HepG2 (cell line): Measurements from ENCODE around the gene ANKS1A. TPM values are rescaled to one million over a fixed set of nuclear protein-coding genes. Genes with fewer than 3 reads are reported as not detected.
A peak's percentile ranks its signal among the peaks of the same experiment; 100 is the strongest.

ENCODE experiments used
- ARNTL ChIP-seq: sonication (generic); formaldehyde crosslinking; IDR thresholded peaks from 2 replicates; pipeline ENCODE4 v1.4.0; 2020; ENCODE audit warnings: mild to moderate bottlenecking, missing genetic modification reagents
- ATF7 ChIP-seq, 2 experiments: fragments of 450-650 bp in 1 of 2; sonication (generic) in 1 of 2; formaldehyde crosslinking in 1 of 2; IDR thresholded peaks; 2 replicates each; pipeline versions ENCODE4 v1.4.0 to v1.6.1; 2016 to 2020; ENCODE audit warnings: antibody characterized with exemption in 1 of 2, mild to moderate bottlenecking in 1 of 2, missing genetic modification reagents in 1 of 2
- BHLHE40 ChIP-seq: IDR thresholded peaks from 2 replicates; pipeline ENCODE4 v1.6.1; 2011; ENCODE audit warnings: low read length, improper control_type of control experiment
- GTF2F1 ChIP-seq: fragments of 150-350 bp; IDR thresholded peaks from 2 replicates; pipeline ENCODE4 v1.6.1; 2014; ENCODE audit warnings: low read length
- MED1 ChIP-seq: sonication (generic); formaldehyde crosslinking; IDR thresholded peaks from 2 replicates; pipeline ENCODE4 v1.4.0; 2020; ENCODE audit warnings: missing genetic modification reagents
- MTA1 ChIP-seq: sonication (generic); formaldehyde crosslinking; IDR thresholded peaks from 2 replicates; pipeline ENCODE4 v1.4.0; 2020; ENCODE audit warnings: missing genetic modification reagents, mild to moderate bottlenecking, borderline replicate concordance
- SP5 ChIP-seq: IDR thresholded peaks from 2 replicates; pipeline ENCODE4 v1.6.1; 2016; ENCODE audit warnings: low read depth, borderline replicate concordance
- SYNCRIP ChIP-seq: fragments of 200-400 bp; formaldehyde crosslinking; IDR thresholded peaks from 2 replicates; pipeline ENCODE4 v1.6.1; 2018; ENCODE audit warnings: mild to moderate bottlenecking, low read depth, low read length; ENCODE audit not compliant: insufficient read depth
- ZNF264 ChIP-seq: sonication (generic); formaldehyde crosslinking; IDR thresholded peaks from 2 replicates; pipeline ENCODE4 v1.4.0; 2020; ENCODE audit warnings: missing genetic modification reagents
- ZNF850 ChIP-seq: sonication (generic); formaldehyde crosslinking; conservative IDR thresholded peaks from 2 replicates; pipeline ENCODE4 v1.9.0; 2021; ENCODE audit warnings: mild to moderate bottlenecking, missing genetic modification reagents
- polyA plus RNA-seq, 8 experiments: library from polyadenylated mRNA; depleted of rRNA in 3 of 8; stranded (reverse) in 7 of 8; unstranded in 1 of 8; fragments of >200 nt; fragmentation: Illumina TruSeq in 4 of 8; extraction: Trizol in 4 of 8; gene quantifications; 2 replicates each; pipeline versions ENCODE4 v1.2.1 to v1.2.3, GENCODE V29; 2011 to 2016; ENCODE audit warnings: low read depth in 4 of 8, missing spikeins in 1 of 8, mixed read lengths in 1 of 8; ENCODE audit not compliant: insufficient read depth in 1 of 8
- total RNA-seq, 5 experiments: library from RNA; depleted of rRNA; stranded (reverse); fragments of >200 nt; fragmentation: Illumina TruSeq; extraction: Trizol; gene quantifications; 2 replicates each; pipeline ENCODE4 v1.2.3, GENCODE V29; 2016; ENCODE audit warnings: low read depth in 1 of 5
- TF ChIP-seq, protein P1 (sequence below): IDR thresholded peaks from 2 replicates; pipeline ENCODE4 v1.6.1; 2012; ENCODE audit warnings: low read length, improper control_type of control experiment
- TF ChIP-seq, protein P2 (sequence below): sonication (generic); formaldehyde crosslinking; IDR thresholded peaks from 2 replicates; pipeline ENCODE4 v1.8.1; 2023; ENCODE audit warnings: mild to moderate bottlenecking, missing genetic modification reagents
- TF ChIP-seq, protein P3 (sequence below): sonication (generic); formaldehyde crosslinking; IDR thresholded peaks from 2 replicates; pipeline ENCODE4 v1.8.0; 2022; ENCODE audit warnings: low read depth, missing genetic modification reagents
- TF ChIP-seq, protein P4 (sequence below): sonication (generic); formaldehyde crosslinking; IDR thresholded peaks from 2 replicates; pipeline ENCODE4 v1.5.0; 2020; ENCODE audit warnings: missing genetic modification reagents

Gene ANKS1A
- total and polyA plus RNA-seq, 2 of the 13 experiments (the other 11 are each of a cell fraction or from before 2014, with no cell fraction given), result 7.2 to 15.1 TPM

DNA sequence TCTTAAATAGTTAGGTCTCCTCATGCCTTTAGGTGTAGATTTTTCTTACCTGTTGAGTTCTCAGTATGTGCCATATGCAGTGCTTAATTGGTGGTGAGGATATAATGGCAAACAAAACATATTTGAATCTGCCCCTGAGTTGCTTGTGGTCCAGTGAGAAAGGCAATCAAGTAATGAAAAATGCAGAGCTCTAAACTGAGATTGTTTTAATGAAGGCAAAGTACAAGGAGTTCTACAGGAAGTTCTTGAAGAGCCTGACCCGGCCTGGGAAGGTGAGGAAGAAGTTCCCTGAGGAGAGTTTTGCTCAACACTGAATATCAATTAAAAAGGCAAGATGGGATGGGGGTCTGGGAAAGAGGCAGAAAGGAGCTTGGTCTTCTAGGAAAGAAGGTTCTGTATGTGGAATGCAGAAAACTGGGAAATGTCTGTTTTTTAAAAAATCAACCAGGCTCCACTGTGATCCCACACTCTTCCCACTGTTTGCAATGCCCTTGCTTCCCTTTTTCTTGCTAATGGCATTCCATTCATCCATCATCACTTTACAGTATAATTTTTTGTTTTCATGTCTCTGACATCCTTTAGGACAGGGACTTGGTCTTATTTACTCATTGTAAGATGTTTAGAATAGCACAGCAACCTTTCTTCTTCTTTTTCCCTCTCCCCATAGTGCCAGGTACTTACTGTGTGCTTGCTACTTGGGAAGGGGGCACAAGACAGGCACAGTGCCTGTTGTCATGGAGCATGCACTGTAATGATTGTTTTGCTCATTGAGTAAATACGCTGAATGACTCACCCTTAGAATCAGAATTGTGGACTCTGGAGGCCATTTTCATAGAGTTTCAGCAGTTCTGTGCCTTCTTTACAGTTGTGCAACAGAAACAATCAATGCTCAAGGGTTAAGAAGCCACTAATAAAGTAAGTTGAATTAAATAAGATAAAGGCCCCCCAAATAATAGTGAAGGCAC lies 64.3 kb downstream of the ANKS1A start (continued):
- TF ChIP-seq, protein P1, sequence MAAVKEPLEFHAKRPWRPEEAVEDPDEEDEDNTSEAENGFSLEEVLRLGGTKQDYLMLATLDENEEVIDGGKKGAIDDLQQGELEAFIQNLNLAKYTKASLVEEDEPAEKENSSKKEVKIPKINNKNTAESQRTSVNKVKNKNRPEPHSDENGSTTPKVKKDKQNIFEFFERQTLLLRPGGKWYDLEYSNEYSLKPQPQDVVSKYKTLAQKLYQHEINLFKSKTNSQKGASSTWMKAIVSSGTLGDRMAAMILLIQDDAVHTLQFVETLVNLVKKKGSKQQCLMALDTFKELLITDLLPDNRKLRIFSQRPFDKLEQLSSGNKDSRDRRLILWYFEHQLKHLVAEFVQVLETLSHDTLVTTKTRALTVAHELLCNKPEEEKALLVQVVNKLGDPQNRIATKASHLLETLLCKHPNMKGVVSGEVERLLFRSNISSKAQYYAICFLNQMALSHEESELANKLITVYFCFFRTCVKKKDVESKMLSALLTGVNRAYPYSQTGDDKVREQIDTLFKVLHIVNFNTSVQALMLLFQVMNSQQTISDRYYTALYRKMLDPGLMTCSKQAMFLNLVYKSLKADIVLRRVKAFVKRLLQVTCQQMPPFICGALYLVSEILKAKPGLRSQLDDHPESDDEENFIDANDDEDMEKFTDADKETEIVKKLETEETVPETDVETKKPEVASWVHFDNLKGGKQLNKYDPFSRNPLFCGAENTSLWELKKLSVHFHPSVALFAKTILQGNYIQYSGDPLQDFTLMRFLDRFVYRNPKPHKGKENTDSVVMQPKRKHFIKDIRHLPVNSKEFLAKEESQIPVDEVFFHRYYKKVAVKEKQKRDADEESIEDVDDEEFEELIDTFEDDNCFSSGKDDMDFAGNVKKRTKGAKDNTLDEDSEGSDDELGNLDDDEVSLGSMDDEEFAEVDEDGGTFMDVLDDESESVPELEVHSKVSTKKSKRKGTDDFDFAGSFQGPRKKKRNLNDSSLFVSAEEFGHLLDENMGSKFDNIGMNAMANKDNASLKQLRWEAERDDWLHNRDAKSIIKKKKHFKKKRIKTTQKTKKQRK, result no peak
- TF ChIP-seq MTA1 (CRISPR knock-in tag), result no peak
- TF ChIP-seq ARNTL, result no peak
- no peak for TF ChIP-seq SP5 (CRISPR knock-in tag)
- no peak for TF ChIP-seq SYNCRIP
- peak; percentile 81 for TF ChIP-seq ZNF264 (CRISPR knock-in tag)
- peak; percentile 76 for TF ChIP-seq MED1 (CRISPR knock-in tag)
- TF ChIP-seq, protein P2, sequence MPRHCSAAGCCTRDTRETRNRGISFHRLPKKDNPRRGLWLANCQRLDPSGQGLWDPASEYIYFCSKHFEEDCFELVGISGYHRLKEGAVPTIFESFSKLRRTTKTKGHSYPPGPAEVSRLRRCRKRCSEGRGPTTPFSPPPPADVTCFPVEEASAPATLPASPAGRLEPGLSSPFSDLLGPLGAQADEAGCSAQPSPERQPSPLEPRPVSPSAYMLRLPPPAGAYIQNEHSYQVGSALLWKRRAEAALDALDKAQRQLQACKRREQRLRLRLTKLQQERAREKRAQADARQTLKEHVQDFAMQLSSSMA (CRISPR knock-in tag), result 0 out of 2 replicates have a peak, but pooled peaks have one; percentile 57
- peak; percentile 71 for TF ChIP-seq BHLHE40
- TF ChIP-seq, protein P3, sequence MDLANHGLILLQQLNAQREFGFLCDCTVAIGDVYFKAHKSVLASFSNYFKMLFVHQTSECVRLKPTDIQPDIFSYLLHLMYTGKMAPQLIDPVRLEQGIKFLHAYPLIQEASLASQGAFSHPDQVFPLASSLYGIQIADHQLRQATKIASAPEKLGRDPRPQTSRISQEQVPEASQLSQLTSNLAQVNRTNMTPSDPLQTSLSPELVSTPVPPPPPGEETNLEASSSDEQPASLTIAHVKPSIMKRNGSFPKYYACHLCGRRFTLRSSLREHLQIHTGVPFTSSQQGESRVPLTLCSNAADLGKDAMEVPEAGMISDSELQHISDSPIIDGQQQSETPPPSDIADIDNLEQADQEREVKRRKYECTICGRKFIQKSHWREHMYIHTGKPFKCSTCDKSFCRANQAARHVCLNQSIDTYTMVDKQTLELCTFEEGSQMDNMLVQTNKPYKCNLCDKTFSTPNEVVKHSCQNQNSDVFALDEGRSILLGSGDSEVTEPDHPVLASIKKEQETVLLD (CRISPR knock-in tag), result peak; percentile 17; the same call in 1 of the 2 replicates
- no peak for TF ChIP-seq ZNF850
- no peak for TF ChIP-seq GTF2F1
- peak; percentile 75; the same call in 1 of the 2 replicates for TF ChIP-seq ATF7 (IDR thresholded peaks at IDR 0.05)
- no peak; the same call in 1 of the 2 replicates for TF ChIP-seq ATF7 (CRISPR knock-in tag; IDR thresholded peaks at IDR 0.05)
- TF ChIP-seq, protein P4, sequence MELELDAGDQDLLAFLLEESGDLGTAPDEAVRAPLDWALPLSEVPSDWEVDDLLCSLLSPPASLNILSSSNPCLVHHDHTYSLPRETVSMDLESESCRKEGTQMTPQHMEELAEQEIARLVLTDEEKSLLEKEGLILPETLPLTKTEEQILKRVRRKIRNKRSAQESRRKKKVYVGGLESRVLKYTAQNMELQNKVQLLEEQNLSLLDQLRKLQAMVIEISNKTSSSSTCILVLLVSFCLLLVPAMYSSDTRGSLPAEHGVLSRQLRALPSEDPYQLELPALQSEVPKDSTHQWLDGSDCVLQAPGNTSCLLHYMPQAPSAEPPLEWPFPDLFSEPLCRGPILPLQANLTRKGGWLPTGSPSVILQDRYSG (CRISPR knock-in tag), result no peak
